Activated CD4-positive, alpha-beta T cell treated with anti-CD3 and anti-CD28 coated beads, Interleukin-2, amount 10 ng/mL, durations not matched to agents 24 days and 14 days (primary cell): ENCODE data around the gene MAGI2. TPM values are rescaled to one million over a fixed set of nuclear protein-coding genes. Genes with fewer than 3 reads are reported as not detected.

Experiments
- DNase-seq: peaks from one replicate; pipeline ENCODE4 v3.0.0; 2022
- H3K27ac Mint-ChIP-seq: one replicate; pipeline ENCODE4 v1.8.0; 2022; ENCODE audit warnings: mild to moderate bottlenecking, mixed read lengths
- H3K27me3 Mint-ChIP-seq: one replicate; pipeline ENCODE4 v1.8.0; 2022; ENCODE audit warnings: mixed read lengths
- H3K36me3 Mint-ChIP-seq: one replicate; pipeline ENCODE4 v1.8.0; 2022; ENCODE audit warnings: low read depth, mild to moderate bottlenecking, mixed read lengths
- H3K4me1 Mint-ChIP-seq: one replicate; pipeline ENCODE4 v1.8.0; 2021; ENCODE audit warnings: mixed read lengths
- H3K4me3 Mint-ChIP-seq: one replicate; pipeline ENCODE4 v1.8.0; 2022; ENCODE audit warnings: mild to moderate bottlenecking, moderate library complexity, mixed read lengths
- H3K9me3 Mint-ChIP-seq: one replicate; pipeline ENCODE4 v1.8.0; 2021; ENCODE audit warnings: mixed read lengths
- intact Hi-C: fragments of 100-400 bp; cut with micrococcal nuclease; formaldehyde crosslinking; loops from one replicate; pipeline ENCODE4 v1.15.1; 2023
- total RNA-seq: library from RNA; stranded (reverse); gene quantifications from 2 replicates; pipeline ENCODE4 v1.2.3, GENCODE V29; 2022

Gene MAGI2
- total RNA-seq, 1 donor from 2014 or later: 0.12 TPM

GRCh38 chr7:79296553-79297320 lies 156.7 kb downstream of the MAGI2 start:
- Mint-ChIP-seq H3K9me3 (no peaks in the 10 kb centered on the region), H3K4me3 (no peak overlapping the region), H3K27ac (no peak overlapping the region)

DNA sequence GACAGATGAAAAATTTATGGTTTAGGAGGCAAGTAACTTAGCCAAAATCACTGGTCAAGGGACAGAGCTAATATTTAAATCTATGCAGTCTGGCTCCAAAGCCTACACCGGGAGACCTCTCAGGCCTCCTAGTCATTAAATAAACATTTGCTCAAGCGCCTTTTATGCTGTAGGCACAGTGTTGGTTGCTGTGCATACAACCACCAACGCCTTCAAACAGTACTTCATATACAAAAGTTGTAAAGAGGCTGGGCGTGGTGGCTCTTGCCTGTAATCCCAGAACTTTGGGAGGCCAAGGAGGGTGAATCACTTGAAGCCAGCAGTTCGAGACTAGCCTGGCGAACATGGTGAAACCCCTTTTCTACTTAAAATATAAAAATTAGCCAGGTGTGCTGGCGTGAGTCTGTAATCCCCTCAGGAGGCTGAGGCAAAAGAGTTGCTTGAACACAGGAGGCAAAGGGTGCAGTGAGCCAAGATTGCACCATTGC lies 159.8 kb downstream of the MAGI2 start:
- DNase-seq: no peak
- Mint-ChIP-seq H3K27ac (no peak overlapping the region), H3K27me3 (no peaks in the 10 kb centered on the region), H3K4me1 (no peaks in the 10 kb centered on the region), H3K36me3 (no peaks in the 10 kb centered on the region), H3K4me3 (no peak overlapping the region), H3K9me3 (no peaks in the 10 kb centered on the region)
- intact Hi-C loops: loop anchor here (10.0 kb wide), 1 partner anchor 721 kb away; no protein-coding TSS in a partner anchor

More at GRCh38 chr7:79296553-79297320, 156.7 kb downstream of the MAGI2 start:
- Mint-ChIP-seq H3K4me1 (no peaks in the 10 kb centered on the region), H3K36me3 (no peaks in the 10 kb centered on the region), H3K27me3 (no peaks in the 10 kb centered on the region)
- intact Hi-C loops: loop anchor here (10.0 kb wide), 1 partner anchor 718 kb away; no protein-coding TSS in a partner anchor
- DNase-seq: no peak

DNA sequence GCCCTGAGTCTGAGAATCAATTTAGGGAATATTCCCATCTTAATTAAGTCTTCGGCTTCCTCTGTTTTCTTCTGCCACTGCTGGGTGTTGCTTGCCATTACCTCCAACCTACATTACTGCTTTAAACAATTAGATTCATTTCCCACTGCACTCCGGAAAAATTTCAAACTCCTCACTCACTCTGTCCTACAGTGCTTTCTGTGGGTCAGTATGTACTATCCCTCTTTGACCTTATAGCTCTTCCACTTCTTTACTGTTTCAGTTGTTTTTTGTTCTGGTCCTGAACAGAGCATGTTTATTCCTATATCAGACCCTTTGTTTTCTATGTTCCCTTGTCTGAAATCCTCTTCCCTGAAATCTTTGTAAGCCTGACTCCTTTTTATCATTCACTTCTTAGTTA lies 160.6 kb downstream of the MAGI2 start:
- Mint-ChIP-seq H3K27me3 (no peaks in the 10 kb centered on the region), H3K27ac (no peak overlapping the region), H3K4me3 (no peak overlapping the region), H3K9me3 (no peaks in the 10 kb centered on the region), H3K4me1 (no peaks in the 10 kb centered on the region), H3K36me3 (no peaks in the 10 kb centered on the region)
- intact Hi-C loops: loop anchor here (10.0 kb wide), 1 partner anchor 722 kb away; no protein-coding TSS in a partner anchor
- DNase-seq: no peak

DNA sequence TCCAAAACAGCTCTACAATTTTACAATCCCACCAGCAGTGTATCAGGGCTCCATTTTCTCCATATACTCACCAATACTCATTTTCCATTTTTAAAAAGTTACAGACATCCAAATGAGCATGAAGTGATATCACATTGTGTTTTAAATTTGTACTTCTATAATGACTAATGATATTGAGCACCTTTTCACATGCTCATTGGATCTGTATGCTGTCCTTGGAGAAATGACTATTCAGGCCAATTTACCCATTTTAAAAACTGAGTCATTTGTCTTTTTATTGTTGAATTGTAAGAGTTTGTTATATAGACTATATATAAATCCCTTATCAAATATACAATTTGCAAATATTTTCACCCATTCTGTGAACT lies 162.0 kb downstream of the MAGI2 start:
- intact Hi-C loops: loop anchor here (10.0 kb wide), 1 partner anchor 723 kb away; no protein-coding TSS in a partner anchor
- Mint-ChIP-seq H3K4me1 (no peaks in the 10 kb centered on the region), H3K9me3 (no peaks in the 10 kb centered on the region), H3K27ac (no peak overlapping the region), H3K27me3 (no peaks in the 10 kb centered on the region), H3K4me3 (no peak overlapping the region), H3K36me3 (no peaks in the 10 kb centered on the region)
- no peak for DNase-seq

DNA sequence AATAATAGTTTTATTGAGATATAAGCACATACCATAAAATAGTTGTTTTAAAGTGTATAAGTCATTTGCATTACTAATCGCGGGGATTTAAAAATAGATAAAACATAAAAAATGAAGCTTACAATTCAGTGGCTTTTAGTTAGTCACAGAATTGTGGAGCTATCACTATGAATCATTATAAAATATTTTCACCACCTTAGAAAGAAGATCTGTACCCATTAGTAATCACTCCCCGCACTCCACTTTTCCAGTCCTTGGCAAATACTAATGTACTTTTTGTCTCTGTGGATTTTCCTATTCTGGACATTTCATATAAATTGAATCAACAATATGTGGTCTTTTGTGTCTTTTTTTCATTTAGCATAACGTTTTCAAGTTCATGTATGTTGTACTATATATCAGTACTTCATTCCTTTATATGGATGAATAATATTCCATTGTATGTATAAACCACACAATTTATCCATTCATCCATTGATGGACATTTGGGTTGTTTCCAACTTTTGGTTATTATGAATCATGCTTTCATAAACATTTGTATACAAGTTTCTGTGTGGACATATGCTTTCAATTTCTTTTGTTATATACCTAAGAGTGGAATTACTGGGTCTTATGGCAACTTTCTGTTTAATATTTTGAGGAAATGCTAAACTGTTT lies 162.5 kb downstream of the MAGI2 start:
- intact Hi-C loops: loop anchor here (10.0 kb wide), 1 partner anchor 724 kb away; no protein-coding TSS in a partner anchor
- Mint-ChIP-seq H3K9me3 (no peaks in the 10 kb centered on the region), H3K4me3 (no peak overlapping the region), H3K36me3 (no peaks in the 10 kb centered on the region), H3K4me1 (no peaks in the 10 kb centered on the region), H3K27me3 (no peaks in the 10 kb centered on the region), H3K27ac (no peak overlapping the region)
- DNase-seq: no peak

DNA sequence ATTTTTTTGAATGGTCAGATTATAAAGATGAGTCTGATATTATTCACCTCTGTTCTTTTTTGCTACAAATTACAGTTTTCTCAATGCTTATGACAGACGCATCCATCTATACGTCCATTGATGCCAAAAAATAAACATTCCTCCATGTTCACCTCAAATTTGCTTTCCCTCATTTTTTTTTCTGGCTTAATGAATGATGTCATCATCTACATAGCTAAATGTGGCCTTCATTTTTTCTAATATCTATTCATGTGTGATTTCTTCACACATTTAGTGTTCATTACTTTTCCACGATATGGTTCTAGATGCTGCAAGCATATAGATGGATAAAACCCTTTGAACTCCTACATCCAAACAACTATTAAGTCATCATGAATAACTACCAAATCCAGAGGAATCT lies 163.1 kb downstream of the MAGI2 start:
- Mint-ChIP-seq H3K4me1 (no peaks in the 10 kb centered on the region), H3K4me3 (no peak overlapping the region), H3K36me3 (no peaks in the 10 kb centered on the region), H3K9me3 (no peaks in the 10 kb centered on the region), H3K27ac (no peak overlapping the region), H3K27me3 (no peaks in the 10 kb centered on the region)
- intact Hi-C loops: loop anchor here (10.0 kb wide), 1 partner anchor 724 kb away; no protein-coding TSS in a partner anchor
- DNase-seq: no peak

DNA sequence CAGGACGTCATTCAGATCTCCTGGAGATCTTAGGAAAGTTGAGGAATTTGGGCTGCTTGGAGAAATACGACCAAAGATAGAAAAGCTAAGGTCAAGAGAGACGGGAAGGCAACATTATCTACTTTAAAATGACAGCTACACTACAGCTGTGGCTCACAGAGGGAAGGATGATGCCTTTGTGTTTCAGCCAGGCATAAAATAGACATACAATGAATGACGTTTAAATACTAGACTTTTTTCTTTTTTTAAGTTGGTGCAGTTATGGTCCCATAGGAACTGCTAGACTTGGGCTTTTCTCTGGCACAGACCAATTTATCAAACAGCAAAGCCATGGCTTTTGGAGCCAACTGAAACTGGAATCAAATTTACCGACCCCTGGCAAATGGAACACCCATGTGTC lies 164.8 kb downstream of the MAGI2 start:
- H3K27ac Mint-ChIP-seq: no peak overlapping the region
- H3K4me3 Mint-ChIP-seq: no peak overlapping the region
- intact Hi-C loops: no loop called here
- no peaks in the 10 kb centered on the region for H3K36me3 Mint-ChIP-seq
- no peaks in the 10 kb centered on the region for H3K4me1 Mint-ChIP-seq
- no peaks in the 10 kb centered on the region for H3K9me3 Mint-ChIP-seq
- no peaks in the 10 kb centered on the region for H3K27me3 Mint-ChIP-seq
- DNase-seq: no peak

GRCh38 chr7:79287981-79288380 lies 165.5 kb downstream of the MAGI2 start:
- H3K27ac Mint-ChIP-seq: no peak overlapping the region
- H3K4me3 Mint-ChIP-seq: no peak overlapping the region
- H3K4me1 Mint-ChIP-seq: no peaks in the 10 kb centered on the region
- intact Hi-C loops: no loop called here
- H3K9me3 Mint-ChIP-seq: no peaks in the 10 kb centered on the region
- no peaks in the 10 kb centered on the region for H3K36me3 Mint-ChIP-seq
- H3K27me3 Mint-ChIP-seq: no peaks in the 10 kb centered on the region
- no peak for DNase-seq

GRCh38 chr7:79286181-79286580 lies 167.3 kb downstream of the MAGI2 start:
- Mint-ChIP-seq H3K27me3 (no peaks in the 10 kb centered on the region), H3K9me3 (no peaks in the 10 kb centered on the region), H3K4me1 (no peaks in the 10 kb centered on the region), H3K27ac (no peak overlapping the region), H3K4me3 (no peak overlapping the region), H3K36me3 (no peaks in the 10 kb centered on the region)
- no peak for DNase-seq
- intact Hi-C loops: no loop called here

- no peaks in the 10 kb centered on the region for H3K4me1 Mint-ChIP-seq
- H3K27ac Mint-ChIP-seq: no peak overlapping the region
- H3K9me3 Mint-ChIP-seq: no peaks in the 10 kb centered on the region
- intact Hi-C loops: no loop called here
- H3K4me3 Mint-ChIP-seq: no peak overlapping the region
- no peak for DNase-seq
- H3K27me3 Mint-ChIP-seq: no peaks in the 10 kb centered on the region
- H3K36me3 Mint-ChIP-seq: no peaks in the 10 kb centered on the region
Measured at GRCh38 chr7:79285756-79286155, 167.7 kb downstream of the MAGI2 start.

DNA sequence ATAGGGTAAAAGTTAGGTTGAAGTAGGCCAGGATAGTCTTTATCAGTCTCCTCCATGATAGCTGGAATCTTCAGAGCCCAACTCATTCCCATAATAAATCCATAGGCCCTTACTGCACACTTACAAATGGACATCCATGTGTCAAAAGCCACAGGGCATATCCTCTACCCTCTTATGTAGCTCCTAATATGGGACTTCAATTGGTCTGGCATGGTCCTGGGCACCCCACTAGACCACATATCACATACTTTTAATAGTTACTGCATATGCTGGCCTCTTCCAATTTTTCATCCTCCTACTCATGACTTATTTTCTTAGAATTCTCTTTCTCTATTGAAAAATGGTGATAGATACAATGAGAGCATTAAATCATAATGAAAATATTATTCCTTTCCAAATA lies 169.3 kb downstream of the MAGI2 start:
- Mint-ChIP-seq H3K4me3 (no peak overlapping the region), H3K27me3 (no peaks in the 10 kb centered on the region), H3K4me1 (no peaks in the 10 kb centered on the region), H3K36me3 (no peaks in the 10 kb centered on the region), H3K27ac (no peak overlapping the region), H3K9me3 (no peaks in the 10 kb centered on the region)
- no peak for DNase-seq
- intact Hi-C loops: no loop called here

GRCh38 chr7:79282882-79283602 lies 170.4 kb downstream of the MAGI2 start:
- no peaks in the 10 kb centered on the region for H3K4me1 Mint-ChIP-seq
- no peaks in the 10 kb centered on the region for H3K36me3 Mint-ChIP-seq
- no peak overlapping the region for H3K27ac Mint-ChIP-seq
- no peaks in the 10 kb centered on the region for H3K27me3 Mint-ChIP-seq
- no peak for DNase-seq
- H3K9me3 Mint-ChIP-seq: no peaks in the 10 kb centered on the region
- H3K4me3 Mint-ChIP-seq: no peak overlapping the region
- intact Hi-C loops: no loop called here

DNA sequence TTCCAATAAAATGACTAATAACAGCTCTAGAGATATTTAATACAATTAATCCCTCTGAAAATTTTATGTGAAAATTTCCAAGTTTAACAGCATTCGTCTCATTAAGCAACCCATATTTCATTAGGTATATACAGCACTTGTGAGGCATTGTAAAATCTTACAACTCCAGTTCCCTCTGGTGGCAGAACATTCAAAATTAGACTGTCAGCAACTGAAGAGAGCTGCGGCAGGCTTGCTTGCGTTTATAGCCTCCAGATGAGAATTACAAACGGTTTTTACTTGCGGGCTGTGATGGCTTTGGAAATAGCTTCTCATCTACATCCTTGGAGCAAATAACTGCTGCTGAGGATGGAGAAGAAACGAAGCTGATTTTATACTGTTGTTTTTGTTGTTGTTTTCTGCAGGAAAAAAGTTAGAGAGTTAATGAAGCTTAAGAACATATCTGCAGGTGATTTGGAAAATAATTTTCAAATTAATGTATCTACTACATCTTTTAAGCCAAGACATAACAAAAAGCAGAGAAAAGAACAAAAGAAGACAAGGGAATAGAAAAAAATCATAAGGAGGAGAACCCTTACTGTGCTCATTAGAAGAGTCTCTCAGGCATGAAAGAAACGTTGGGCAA lies 171.3 kb downstream of the MAGI2 start:
- intact Hi-C loops: no loop called here
- no peak for DNase-seq
- Mint-ChIP-seq H3K4me3 (no peak overlapping the region), H3K27ac (no peak overlapping the region), H3K27me3 (no peaks in the 10 kb centered on the region), H3K9me3 (no peaks in the 10 kb centered on the region), H3K36me3 (no peaks in the 10 kb centered on the region), H3K4me1 (no peaks in the 10 kb centered on the region)
